ENCODE measurements around the gene PDE1C.
"Not testable (repeated sequence)": the region's sequence is repeated elsewhere in the genome, so short reads cannot be mapped to it uniquely, and the experiment has no call there.

The PDE1C gene

GRCh38 chr7:32070406-32071360 is at the start of gene PDE1C:
PDE1C (minus strand) TSS chr7:32070407.
- no peak for DNase-seq (ENCODE audit: low read depth in 2 of 2, low spot score in 1 of 2)

- no peak for DNase-seq (ENCODE audit: low read depth in 2 of 2, low spot score in 1 of 2)
Observed at GRCh38 chr7:32119790-32120196, 49.6 kb upstream of the PDE1C start.

GRCh38 chr7:32117837-32118236 is 47.6 kb upstream of the PDE1C start:
- no peak for DNase-seq (ENCODE audit: low read depth in 2 of 2, low spot score in 1 of 2)

DNA sequence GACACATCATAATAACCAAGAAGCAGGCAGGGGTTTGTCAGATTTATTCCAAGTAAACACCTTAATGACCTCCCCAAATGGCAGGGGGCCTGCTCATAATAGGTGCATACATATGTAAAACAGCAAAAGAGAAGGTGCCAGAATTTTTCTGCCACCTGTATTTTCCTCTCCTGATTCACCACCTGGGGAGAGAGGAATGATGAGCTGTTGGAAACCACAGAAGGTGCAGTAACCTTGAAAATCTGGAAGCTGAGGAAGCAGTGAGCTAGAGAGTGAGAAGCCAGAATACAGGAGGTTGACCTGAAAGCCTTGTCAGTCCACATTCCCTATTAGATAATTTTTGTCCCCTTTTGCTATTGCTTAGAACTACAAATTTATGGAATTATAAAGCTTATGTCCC is 46.2 kb upstream of the PDE1C start:
- DNase-seq (ENCODE audit: low read depth in 2 of 2, low spot score in 1 of 2) = no peak

DNA sequence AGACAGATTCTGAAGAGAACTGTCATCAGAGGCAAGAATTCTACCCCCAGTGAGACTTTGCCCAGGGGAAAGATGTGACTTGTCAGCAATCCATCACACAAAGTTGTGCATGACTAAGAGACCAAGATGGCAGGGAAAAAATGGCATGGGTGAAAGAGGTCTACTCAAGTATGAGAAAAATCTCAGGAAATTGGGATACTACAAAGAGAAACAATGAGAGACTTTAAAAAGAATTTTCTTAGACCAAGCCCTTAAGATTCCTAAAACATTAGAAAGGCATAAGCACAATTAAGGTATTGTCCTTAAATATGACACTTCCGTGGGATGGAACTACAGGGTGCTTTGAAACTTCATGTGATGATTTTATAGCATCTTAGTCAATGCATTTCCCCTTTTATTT is 45.6 kb upstream of the PDE1C start:
- no peak for DNase-seq (ENCODE audit: low read depth in 2 of 2, low spot score in 1 of 2)

DNA sequence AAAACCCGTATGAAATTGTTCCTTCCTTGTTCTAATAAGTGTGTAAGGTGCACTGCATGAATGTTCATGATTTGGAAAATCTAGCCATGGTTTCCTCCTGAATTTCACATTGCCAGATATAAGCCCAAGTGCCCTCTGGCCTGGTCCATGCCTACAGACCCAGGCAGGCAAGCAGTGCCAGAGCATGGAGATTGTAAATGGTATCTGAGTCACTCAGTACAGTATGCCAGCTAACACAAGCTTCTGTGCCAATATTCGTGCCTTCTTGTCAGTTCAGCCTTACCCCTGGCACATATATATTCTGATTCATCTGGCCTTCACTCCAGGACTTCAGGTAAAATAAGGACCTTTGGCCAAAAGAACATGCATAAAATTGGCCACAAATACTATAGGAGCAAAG is 38.4 kb upstream of the PDE1C start:
- DNase-seq (ENCODE audit: low read depth in 2 of 2, low spot score in 1 of 2) = no peak

GRCh38 chr7:32104766-32105165 is 34.6 kb upstream of the PDE1C start:
- no peak for DNase-seq (ENCODE audit: low read depth in 2 of 2, low spot score in 1 of 2)

DNA sequence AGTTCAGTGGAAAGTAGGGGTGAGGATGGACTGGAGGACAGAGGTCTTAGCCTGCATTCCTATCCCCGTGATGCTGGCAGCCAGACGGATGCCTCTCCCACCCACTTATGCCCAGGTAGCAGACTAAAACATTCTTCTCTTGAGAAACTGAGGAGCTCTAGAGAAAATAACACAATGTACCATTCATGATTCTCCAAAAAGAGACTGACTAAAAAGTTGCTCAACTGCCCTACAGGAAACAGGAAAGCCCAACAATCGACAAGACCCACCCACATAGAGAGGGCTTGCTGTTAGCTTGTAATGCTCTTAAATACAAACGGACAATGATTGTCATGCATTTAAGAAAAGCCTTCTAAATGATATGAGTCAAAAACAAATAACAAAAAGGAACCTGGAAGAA is 33.2 kb upstream of the PDE1C start:
- DNase-seq (ENCODE audit: low read depth in 2 of 2, low spot score in 1 of 2) = no peak

- no peak for DNase-seq (ENCODE audit: low read depth in 2 of 2, low spot score in 1 of 2)
Observed at GRCh38 chr7:32102432-32102873, 32.2 kb upstream of the PDE1C start.

- DNase-seq (ENCODE audit: low read depth in 2 of 2, low spot score in 1 of 2) = no peak
Observed at GRCh38 chr7:32100407-32100907, 30.2 kb upstream of the PDE1C start.

DNA sequence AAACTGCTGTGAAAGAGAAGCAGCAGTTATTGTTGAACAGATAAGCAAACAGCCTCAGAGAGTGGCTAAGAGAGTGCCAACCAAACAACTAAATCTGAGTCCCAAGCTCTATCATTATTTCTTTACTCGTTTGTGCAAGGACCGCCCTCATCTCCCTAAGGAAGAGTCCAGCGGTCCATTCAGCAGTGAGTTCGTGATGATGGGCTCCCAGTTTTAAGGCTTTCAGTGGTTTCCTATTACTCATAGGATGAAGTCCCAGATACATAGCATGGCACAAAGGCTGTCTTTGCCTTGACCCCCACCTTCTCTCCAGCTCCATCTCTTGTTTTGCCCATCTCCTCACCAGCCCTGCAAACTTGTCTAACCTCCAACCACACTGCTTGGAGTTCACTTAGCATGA is 24.3 kb upstream of the PDE1C start:
- no peak for DNase-seq (ENCODE audit: low read depth in 2 of 2, low spot score in 1 of 2)

DNA sequence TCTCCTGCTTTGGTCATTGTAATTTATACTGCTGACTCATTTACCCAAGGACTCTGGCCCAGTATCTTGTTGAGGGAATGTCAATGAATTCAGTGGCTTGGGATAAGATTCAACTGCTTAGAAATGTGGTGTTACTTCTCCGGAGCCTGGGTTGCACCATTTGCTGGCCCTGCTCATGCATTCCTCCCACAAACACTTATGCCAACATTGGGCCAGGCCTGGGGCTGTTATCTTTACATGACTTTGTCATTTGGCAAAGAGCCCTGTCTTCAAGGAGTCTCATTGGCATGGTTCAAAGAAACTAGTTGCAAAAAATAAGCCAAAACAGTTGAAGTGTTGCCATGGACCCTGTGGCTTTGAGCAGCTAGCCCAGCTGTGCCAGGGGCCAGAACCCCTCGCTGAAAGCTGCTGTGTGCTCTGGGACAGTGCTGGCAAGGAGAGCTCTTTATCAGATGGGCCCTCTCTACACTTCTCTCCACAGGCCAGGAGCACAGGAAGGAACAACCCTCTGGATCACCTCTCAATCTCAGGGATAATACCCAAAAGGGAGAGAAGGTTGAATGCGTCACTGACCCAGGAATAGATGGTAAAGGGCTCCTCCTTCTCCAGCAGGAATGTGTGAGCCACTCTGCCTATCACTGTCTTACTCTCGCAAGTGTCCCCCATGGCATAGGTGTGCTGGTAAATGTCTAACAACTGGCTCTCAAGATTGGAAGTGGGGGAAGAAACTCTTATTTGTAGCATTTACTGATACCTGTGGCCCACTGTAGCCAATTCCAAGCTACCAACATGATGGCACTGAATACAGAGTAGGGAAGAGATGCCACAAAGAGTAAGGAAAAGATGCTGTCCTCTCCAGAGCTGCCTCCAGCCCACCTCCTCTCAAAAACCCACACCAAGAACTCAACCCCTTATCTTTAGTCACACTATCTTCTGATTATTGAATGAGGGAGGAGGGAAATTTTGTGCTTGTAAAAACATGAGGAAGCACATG is 23.5 kb upstream of the PDE1C start:
- DNase-seq (ENCODE audit: low read depth in 2 of 2, low spot score in 1 of 2) = no peak

- no peak for DNase-seq (ENCODE audit: low read depth in 2 of 2, low spot score in 1 of 2)
Observed at GRCh38 chr7:32092346-32092745, 22.1 kb upstream of the PDE1C start.

DNA sequence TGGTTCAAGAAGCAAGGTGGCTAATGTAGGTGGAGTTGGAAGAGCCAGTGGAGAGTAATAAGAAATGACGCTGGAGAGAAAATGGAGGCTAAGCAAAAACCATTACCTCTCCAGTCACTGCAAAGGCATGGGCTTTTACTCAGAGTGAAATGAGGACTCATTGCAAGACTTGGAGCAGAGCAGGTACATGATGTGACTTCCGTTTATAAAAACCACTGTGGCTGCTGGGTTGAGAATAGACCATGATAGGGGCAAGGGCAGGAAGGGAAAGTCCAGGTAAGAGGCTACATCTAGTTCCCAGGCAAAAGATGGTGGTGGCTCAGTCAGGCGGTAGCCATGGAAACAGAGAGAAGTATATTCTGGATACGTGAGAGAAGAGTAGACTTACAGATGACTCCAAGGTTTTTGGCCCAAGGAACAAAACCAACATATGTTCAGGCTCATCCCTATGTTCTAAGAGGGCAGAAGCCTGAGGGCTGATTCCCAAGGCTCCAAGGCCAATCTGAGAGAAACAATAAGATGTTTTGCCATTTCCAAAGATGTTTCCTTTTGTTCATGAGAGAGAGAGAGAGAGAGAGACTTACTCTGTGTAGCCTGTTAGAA is 21.5 kb upstream of the PDE1C start:
- DNase-seq (ENCODE audit: low read depth in 2 of 2, low spot score in 1 of 2) = no peak

GRCh38 chr7:32089678-32090077 is 19.5 kb upstream of the PDE1C start:
- no peak for DNase-seq (ENCODE audit: low read depth in 2 of 2, low spot score in 1 of 2)

DNA sequence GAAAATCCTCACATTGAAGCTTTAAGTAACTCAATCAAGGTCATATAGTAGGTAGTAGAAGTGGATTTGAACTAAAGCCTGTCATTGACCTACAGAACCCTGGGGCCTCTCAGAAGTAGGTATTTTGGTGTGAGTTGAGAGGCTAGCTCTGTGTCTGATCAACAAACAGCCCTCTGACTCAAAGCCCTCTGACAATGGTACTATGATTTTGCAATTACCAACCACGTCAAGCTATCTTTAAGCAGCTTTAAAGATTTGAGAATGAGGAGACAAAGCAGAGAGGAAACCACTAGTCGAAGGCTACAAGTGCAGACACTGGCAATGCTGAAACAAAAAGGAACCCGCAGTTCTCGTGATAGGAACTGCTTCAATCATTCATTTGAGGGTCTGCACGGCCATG is 19.0 kb upstream of the PDE1C start:
- no peak for DNase-seq (ENCODE audit: low read depth in 2 of 2, low spot score in 1 of 2)

DNA sequence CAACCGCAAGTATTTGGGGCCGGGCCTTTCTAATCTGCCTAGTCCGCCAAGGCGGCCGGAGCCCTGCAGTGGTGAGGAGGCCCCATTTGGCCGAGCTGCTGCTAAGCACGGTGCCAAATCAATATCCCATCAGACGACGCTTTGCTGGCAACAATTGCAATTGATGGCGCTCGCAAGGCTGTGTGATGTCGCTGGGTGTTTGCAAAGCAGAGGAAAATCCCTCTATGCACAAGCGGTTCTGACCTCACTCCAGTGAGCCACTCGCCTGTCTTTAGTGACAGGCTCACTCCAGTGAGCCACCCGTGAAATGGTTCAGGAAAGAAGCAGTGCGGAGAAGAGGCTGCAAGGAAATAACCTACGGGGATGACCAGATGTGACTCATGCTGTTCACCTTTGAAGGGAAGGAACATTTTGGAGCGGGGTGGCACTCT is 18.3 kb upstream of the PDE1C start:
- no peak for DNase-seq (ENCODE audit: low read depth in 2 of 2, low spot score in 1 of 2)

GRCh38 chr7:32079510-32079909 is 9.3 kb upstream of the PDE1C start:
- DNase-seq (ENCODE audit: low read depth in 2 of 2, low spot score in 1 of 2) = no peak

- DNase-seq (ENCODE audit: low read depth in 2 of 2, low spot score in 1 of 2) = no peak
Observed at GRCh38 chr7:32078824-32079223, 8.6 kb upstream of the PDE1C start.

DNA sequence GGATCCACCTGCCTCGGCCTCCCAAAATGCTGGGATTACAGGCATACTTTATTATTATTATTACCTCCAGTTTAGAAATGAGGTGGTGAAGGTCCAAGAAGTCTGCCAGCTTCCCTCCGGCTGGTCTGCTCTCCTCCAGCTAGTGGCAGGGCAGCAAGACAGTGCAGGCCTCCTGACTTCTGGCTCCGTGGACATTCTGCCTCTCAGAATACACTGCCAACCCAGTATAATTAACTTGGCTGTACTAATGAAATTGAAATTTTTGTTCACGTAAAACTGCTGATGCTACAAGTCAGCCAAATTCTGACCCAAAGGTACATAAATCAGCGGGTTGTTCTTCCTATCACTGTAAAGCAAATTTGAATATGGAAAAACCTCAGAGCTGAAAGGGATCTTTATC is 7.6 kb upstream of the PDE1C start:
- DNase-seq (ENCODE audit: low read depth in 2 of 2, low spot score in 1 of 2) = no peak

DNA sequence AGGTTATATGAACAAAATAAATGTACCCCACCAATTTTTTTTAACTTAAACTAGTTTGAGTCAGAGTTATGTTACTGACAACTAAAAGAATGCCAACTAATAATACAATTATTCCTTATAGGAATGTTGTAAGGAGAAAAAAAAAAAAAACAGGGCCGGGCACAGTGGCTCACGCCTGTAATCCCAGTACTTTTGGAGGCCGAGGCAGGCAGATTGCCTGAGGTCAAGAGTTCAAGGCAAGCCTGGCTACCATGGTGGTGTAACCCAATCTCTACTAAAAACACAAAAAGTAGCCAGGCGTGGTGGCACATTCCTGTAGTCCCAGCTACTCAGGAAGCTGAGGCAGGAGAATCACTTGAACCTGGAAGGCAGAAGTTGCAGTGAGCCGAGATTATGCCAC is 6.6 kb upstream of the PDE1C start:
- DNase-seq (ENCODE audit: low read depth in 2 of 2, low spot score in 1 of 2) = not testable (repeated sequence)
